Superior temporal gyrus (tissue), 1 donor: ENCODE results near the gene SUCLG2.

ENCODE experiments used
- DNase-seq: peaks from one replicate; pipeline ENCODE4 v3.0.0-alpha.2; 2016; ENCODE audit errors: extremely low spot score

The SUCLG2 gene, protein sequence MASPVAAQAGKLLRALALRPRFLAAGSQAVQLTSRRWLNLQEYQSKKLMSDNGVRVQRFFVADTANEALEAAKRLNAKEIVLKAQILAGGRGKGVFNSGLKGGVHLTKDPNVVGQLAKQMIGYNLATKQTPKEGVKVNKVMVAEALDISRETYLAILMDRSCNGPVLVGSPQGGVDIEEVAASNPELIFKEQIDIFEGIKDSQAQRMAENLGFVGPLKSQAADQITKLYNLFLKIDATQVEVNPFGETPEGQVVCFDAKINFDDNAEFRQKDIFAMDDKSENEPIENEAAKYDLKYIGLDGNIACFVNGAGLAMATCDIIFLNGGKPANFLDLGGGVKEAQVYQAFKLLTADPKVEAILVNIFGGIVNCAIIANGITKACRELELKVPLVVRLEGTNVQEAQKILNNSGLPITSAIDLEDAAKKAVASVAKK

DNA sequence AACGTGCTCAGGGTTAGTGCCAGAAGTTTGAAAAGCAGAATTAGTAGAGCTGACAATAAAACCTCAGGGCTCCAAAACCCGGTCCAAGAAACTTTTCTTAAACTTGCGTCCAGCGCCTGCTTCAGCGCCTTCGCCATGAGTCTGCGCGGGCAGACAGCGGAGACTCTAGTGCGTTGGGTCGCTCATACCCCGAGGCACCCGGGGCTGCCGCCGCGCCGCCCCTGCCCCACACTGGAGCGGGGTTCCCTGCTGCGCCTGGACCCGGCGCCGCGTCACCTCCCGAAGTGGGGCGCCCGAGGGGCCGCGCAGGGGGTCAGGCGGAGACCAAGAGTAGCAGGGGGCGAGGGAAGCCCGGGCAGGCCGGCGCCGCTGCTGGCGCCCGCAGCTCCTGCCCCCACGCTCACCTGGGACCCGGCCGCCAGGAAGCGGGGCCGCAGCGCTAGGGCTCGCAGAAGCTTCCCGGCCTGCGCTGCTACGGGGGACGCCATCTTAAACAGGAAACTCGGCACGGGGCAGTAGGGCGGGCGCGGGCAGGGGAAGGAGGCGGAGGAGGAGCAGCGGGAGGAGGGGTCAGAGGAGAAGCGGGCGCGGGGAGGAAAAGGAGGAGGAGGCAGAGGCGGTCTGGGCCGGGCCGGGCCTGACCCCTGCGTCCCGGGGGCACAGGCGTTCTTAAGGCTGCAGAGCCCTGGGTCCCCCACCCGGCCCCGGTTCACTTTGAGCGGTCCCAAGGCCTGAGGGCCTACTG lies at the start of gene SUCLG2:
Gene SUCLG2 (minus strand): TSS at position 514 of the 745 bp plus-strand sequence. CDS start 26 bp downstream, at position 488.
- DNase-seq: peak; percentile 60

DNA sequence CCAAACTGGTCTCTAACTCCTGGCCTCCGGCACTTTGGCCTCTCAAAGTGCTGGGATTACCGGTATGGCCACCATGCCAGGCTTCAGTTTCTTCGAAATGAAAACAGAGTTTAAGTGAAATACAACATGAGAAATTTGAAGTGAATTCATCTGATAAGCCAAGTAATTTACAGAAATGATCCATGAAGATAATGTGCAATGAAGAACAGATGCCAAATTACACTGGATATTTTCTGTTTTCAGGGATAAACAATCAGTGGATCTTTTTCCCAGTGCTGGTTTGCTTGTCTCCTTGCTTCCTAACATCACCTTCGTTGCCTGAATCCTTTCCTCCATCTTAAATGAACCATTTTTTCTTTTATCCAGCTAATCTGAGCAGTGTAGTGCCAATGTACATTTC lies 46.2 kb upstream of the SUCLG2 start:
- no peak for DNase-seq

DNA sequence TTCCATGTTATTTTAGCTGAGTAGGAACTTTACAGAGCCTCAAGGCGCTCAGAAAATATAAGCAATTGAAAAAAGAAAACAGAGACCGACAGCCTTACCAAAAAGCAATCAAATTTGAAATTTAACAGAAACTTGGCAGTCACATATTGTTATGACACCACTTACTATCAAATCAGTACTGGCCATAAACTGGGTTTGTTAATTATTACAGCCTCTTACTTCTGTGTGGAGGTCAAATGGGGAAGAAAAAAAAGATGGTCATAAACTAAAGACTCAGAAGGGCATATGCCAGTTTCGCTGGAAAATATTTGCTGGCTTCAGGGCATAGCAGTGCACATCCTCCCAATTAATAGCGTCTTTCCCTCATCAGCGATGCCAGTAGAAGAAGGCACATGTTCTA lies 45.5 kb upstream of the SUCLG2 start:
- DNase-seq: no peak

DNA sequence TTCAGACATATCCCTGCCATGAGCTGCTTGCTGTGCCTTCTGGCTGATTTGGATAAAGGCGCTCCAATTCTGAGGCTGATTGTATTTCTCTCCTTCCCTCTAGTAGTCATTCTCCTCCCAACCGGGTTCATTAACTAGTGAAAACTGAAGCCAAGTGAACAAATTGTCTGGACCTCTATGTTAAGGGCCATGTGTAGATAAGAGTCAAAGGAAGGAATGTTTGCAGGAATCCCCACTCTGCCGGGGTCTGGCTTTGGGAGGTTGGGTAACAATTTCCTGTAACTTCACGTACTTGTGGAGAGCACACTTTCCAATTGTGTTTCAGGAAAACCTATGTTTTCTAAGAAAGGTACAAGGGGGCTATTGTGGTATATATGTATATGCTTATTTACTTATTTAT lies 38.2 kb upstream of the SUCLG2 start:
- DNase-seq: no peak

DNA sequence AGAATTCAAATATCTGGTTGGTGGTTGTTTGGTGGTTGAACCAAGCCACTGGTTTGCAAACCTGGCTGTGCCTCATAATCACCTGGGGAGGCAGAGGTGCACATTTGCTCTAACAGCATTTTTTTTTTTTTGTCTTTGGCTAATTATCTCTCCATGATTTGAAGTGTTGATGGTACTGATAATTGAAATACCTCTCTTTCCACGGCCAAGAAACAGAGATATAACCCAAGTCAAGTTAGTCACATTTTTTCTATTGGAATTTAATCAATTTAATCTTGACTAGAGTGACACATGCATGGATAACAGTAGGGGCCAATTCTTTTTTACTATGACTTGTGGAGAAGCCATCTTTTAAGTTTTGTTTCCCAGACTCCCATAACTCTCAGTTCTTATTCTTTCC lies 37.5 kb upstream of the SUCLG2 start:
- no peak for DNase-seq

DNA sequence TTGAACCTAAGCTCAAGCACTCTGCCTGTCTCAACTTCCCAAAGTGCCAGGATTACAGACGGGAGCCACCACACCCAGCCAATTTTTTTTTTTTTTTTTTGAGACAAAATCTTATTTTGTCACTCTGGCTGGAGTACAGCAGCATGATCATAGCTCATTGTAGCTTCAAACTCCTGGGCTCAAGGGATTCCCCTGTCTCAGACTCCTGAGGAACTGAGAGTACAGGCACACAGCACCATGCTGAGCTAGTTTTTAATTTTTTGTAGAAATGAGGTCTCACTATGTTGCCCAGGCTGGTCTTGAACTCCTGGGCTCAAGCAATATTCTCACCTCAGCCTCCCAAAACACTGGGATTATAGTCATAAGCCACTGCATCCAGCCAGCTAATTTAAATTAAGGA lies 36.8 kb upstream of the SUCLG2 start:
- DNase-seq: no peak

DNA sequence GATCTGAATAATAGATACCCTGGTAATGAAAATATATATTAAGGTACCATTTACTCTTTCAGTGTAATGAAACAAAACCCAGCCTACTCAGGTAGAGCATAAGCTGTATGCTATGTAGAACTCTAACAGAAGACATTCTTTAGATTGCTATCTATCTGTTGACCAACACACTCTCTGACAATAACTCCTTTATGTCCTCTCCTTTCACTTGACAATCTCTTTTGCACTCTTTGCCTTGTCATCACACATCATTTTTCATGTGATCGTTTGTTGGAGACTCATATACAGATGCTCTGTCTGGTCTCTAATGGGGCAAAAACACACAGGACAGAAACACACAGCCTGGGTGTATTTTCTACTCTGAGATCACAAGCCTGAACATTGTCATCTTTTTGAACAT lies 35.4 kb upstream of the SUCLG2 start:
- DNase-seq: no peak

DNA sequence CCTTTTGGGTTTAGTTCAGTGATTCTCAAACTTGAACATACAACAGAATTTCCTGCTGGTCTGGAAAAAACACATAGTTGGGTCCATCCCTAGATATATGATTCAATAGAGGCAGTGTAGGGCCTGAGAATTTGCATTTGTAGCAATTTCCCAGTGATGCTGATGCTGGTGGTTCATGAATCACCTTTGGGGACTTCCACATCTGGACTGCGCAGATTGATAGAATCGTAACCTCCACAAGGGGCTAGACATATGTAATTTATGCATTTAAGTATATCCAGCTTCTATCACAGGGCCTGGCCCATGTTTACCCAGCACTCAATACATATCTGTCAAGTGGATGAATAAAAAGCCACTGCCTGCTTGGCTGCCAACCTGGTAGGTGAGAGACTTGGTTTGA lies 33.8 kb upstream of the SUCLG2 start:
- no peak for DNase-seq

DNA sequence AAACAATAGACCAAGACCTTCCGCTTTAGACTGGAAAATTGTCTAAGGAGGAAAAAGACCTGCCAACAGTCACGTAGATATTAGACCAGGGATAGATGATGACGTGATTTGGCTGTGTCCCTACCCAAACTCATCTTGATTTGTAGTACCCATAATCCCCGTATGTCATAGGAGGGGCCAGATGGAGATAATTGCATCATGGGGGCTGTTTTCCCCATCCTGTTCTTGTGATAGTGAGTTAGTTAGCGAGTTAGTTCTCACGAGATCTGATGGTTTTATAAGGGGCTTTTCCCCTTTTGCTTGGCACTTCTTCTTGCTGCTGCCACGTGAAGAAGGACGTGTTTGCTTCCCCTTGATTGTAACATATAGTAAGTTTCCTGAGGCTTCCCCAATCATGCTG lies 31.7 kb upstream of the SUCLG2 start:
- DNase-seq: no peak

DNA sequence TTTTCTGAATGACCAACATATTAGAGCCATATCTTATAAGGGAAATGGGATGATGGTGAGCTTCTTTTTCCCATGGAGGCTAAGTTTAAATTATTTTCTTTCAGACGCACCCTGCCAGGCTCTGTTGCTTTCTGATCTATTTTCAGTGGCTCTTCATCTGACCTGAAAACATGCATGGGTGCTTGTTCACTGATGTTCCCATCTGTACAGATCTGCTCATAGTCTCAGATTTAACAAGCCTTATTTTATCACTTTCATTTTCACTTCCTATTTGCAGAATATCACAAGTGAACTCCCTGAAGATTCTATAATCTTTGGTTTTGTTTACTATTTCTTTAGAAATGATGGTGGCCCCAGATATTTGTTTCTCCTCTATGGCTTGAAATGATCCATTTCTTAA lies 31.1 kb upstream of the SUCLG2 start:
- peak; percentile 22 for DNase-seq

DNA sequence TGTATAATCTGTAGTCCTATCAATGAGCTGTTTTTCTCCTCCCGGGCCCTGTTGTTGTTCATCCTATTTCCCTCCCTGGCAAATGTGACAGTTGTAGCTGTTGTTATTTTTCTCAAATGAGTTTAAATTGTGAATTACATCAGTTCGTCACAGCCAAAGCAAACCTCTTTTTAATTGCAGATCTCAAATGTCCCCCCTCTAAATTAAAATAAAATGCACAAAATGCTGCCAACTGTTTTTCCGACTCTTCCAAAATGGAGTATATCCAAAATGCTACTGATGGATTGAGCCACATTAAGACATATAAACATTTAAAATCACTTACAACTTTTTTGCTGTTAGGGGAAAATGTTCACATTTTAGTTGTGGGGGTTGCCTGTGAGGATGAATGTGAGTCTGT lies 29.8 kb upstream of the SUCLG2 start:
- no peak for DNase-seq

DNA sequence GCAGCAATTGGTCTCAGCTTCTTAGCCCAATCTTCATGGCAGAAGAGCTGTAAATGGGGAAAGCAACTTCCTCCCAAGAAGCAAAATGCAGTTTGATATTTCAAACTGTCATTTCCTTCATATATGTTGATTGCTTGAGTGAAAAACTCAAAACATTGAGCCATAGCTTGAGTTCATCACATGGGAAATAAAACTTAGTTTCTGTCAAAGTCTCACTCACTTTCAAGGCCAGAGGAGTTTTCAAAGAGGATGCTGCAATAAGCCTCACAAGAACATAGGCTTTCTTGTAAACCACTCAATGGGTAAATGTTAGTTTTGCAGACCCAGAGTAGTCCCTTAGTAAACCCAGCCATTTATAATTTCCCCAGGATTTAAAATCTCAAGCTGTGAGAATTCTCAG lies 29.1 kb upstream of the SUCLG2 start:
- no peak for DNase-seq

DNA sequence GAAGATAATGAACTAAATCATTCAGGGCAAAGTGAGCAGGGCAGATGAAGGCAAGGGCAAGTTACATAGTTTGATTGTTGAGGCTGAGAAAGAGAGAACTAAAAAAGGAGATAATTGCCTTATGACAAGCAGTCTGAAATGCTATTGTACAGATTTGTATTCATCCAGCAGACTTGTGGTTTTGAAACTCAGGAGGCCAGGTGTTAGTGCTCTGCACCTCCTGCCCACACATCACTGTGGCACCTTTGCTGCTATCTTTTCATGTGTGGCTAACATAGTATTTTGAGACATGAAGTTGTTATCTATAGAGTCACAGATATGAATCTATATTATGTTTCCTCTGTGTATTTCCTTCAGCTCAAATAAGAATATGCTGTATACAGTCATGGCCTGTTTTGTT lies 24.3 kb upstream of the SUCLG2 start:
- no peak for DNase-seq

DNA sequence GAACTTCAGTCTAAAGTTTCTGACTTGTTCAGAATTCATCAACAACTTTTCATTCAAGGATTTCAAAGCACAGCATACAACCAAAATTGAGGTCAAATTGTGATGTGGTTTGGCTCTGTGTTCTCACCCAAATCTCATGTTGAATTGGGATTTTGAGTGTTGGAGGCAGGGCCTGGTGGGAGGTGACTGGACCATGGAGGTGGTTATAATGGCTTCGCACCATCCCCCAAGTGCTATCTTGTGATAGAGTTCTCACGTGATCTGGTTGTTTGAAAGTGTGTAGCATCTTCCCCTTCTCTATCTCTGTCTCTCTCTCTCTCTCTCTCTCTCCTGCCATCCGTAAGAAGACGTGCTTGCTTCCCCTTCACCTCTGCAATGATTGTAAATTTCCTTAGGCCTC lies 19.6 kb upstream of the SUCLG2 start:
- DNase-seq: no peak

DNA sequence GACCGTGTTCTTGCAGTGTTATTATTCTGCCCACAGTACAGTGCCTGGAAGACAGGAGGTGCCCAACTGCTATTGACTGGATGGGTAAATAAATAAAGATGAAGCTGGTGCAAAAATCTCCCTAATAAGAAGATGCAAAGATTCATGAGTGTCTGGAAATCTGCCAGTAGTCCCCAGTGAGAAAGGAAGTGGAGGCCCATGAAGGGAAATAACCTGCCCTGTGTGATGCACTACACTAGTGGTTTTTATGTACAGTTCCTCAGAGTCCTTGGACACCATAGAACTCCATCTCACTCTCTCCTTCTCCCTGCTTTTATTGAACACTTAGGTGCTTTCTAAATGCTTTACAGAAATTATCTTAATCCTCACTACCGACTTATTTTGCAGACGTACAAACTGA lies 8.3 kb upstream of the SUCLG2 start:
- no peak for DNase-seq

DNA sequence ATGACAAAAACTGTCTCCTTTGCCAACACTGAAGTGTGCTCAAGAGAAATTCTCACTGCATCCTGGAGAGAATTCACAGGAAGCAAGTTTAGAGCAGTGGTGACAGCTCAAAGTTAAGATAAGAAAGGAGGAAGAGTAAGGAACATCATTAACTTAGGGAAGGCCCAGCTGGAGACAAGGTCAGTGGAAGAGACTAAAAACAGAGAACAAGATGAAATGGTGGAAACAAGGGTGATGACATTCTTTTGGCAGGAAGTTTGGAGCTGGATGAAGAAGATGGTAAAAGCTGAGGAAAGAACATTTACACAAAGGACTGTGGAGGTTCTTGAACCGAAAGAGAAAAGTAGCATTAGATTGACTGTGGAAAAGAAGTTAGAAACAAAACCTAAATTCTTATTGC lies 6.7 kb upstream of the SUCLG2 start:
- DNase-seq: no peak

DNA sequence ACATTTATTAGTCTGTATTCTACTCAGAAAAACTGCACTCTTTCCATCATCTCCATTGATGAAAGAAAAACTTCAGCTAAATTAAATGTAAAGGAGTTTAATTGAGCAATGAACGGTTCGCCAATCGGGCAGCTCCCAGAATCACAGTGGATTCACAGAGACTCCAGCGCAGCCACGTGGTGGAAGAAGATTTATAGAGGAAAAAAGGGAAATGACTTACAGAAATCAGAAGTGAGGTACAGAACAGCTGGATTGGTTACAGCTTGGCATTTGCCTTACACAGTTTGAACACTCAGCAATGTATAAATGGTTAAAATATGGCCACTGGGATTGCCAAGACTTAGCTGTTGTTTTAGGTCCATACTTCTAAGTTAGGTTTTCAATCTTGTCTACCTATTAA lies 2.8 kb upstream of the SUCLG2 start:
- no peak for DNase-seq

DNA sequence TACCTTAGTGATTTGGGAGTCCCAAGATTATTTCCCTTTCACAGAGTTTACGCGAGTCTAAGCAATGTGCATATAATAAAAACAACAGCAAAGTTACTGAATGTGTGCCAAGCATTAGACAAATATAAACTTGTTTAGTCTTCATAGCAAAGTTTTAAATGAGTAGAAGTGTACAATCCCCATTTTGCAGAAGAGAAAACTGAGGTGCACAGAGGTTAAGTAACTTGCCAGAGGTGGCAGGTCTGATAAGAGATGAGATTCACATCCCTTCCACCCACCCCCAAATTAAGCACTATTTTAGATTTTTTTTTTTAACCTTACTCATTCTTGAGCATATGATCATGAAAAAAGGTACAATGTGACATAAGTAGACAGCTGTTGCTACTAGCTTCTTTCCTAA lies 2.2 kb upstream of the SUCLG2 start:
- DNase-seq: no peak

DNA sequence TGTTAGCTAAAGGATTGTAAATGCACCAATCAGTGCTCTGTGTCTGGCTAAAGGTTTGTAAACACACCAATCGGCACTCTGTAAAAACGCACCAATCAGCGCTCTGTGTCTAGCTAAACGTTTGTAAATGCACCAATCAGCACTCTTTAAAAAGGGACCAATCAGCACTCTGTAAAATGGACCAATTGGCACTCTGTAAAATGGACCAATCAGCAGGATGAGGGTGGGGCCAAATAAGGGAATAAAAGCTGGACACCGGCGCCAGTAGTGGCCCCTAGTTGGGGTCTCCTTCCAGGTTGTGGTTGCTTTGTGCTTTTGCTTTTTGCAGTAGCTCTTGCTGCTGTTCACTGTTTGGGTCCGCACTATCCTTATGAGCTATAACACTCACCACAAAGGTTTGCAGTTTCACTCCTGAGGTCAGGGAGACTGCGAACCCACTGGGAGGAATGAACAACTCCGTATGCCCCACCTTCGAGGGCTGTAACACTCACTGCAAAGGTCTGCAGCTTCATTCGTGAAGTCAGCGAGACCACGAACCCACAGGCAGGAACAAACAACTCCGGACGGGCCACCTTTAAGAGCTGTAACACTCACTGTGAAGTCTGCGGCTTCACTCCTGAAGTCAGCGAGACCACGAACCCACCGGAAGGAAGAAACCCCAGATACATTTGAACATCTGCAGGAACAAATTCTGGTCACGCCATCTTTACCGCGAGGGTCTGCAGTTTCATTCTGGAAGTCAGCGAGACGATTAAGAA lies 1.1 kb upstream of the SUCLG2 start:
- DNase-seq: no peak

DNA sequence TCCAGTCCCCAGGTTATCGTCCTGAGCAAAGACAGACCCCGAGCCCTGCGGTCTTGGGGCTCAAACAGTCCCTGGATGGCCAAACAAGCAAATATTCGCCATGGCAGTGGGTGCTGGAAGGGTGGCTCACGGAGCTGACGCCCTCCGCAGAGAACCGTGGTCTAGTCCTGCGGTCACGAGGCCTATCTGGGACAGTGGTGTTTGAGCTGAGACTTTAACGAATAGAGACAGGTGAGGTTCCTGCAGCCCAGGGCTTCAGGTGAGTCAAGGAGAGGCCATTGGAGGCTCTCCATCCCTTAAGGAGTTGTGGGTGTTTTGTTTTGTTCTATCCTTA lies 399 bp upstream of the SUCLG2 start:
- DNase-seq: peak; percentile 29

DNA sequence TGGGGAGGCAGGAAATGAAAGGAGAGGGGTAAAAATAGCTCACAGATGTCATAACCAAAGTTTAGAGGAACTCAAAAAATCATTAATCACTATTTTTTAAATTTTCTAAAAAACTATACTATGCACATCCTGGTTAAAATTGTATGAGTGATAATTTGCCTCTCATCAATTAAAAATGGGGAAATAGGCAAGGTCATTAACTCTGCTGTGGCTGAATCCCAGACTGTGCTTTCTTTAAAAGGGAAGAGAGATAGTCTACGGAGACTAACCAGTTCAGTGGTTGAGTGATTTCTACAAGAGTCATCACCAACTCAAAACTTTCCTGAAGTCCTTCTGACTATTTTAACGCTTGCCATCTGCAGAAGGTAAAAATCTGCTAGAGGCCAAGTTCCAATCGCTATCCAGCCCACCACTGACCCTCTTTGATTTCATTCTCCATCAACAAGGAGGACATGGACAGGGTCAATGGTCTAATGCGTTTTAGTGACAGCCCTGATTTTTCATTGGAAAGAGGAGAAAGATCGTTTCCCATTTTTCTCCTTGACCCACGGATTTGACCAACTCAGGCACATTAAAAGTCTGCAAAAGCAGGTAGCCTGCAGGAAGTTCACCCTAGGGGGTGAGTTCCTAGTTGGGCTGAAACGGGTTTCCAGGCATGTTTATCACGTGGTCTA lies 850 bp downstream of the SUCLG2 start:
- DNase-seq: no peak

DNA sequence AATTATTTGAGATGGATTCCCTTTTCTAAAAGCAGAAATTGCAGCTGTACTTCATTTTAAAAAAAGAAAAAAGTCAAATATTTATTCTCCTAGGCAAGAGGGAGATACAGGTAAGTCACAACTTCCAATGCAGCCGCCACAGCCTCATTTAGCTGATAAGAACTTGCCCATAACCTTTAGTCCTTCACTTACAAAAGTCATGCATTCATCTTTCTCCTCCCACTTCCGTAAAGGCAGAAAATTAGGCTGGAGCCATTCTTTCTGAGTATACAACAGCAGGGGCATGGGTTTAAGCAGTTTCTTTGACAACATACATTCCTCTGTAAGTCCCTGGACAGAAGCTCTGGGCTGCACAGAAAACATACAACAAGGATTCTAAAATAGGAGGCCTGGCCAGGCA lies 4.3 kb downstream of the SUCLG2 start:
- no peak for DNase-seq
